Esophagus squamous epithelium (tissue), 4 donors: ENCODE data around the gene TRO.

Source experiments
- CTCF ChIP-seq, 6 experiments: fragments of 450-650 bp in 4 of 6; fragments of 200-600 bp in 2 of 6; sonication (generic) in 2 of 6; IDR thresholded peaks; one replicate each; pipeline ENCODE4 v1.5.1; 2016 to 2019; ENCODE audit warnings: antibody characterized with exemption in 6 of 6, mild to moderate bottlenecking in 4 of 6, moderate library complexity in 4 of 6
- POLR2A ChIP-seq, 4 donors: fragments of 450-650 bp; IDR thresholded peaks; one replicate each; pipeline ENCODE4 v1.6.1; 2017; ENCODE audit warnings: antibody characterized with exemption in 4 of 4, mild to moderate bottlenecking in 4 of 4, moderate library complexity in 3 of 4

GRCh38 chrX:54945224-54945623 is 24.6 kb downstream of the TRO start:
- no peak for TF ChIP-seq CTCF (IDR thresholded peaks at IDR 0.05)
- no peak for TF ChIP-seq POLR2A (IDR thresholded peaks at IDR 0.05)
